Skeletal muscle tissue (tissue), 4 donors: Measurements from ENCODE around the gene ARAP1. TPM values are rescaled to one million over a fixed set of nuclear protein-coding genes. Genes with fewer than 3 reads are reported as not detected.

Source experiments
- H3K27ac ChIP-seq: one replicate; pipeline ENCODE4 v1.7.0; 2013; ENCODE audit warnings: mild to moderate bottlenecking, low read depth, low read length, inconsistent platforms
- H3K27me3 ChIP-seq, 3 donors: one replicate each; pipeline ENCODE4 v1.7.0; 2013; ENCODE audit warnings: low read length in 3 of 3; ENCODE audit not compliant: control insufficient read depth in 3 of 3, insufficient read depth in 3 of 3
- H3K36me3 ChIP-seq, 3 donors: one replicate each; pipeline ENCODE4 v1.7.0; 2013; ENCODE audit warnings: low read length in 3 of 3; ENCODE audit not compliant: control insufficient read depth in 3 of 3, insufficient read depth in 3 of 3
- H3K4me1 ChIP-seq, 3 donors: one replicate each; pipeline ENCODE4 v1.7.0; 2013; ENCODE audit warnings: low read length in 3 of 3, mild to moderate bottlenecking in 3 of 3; ENCODE audit not compliant: control insufficient read depth in 3 of 3, insufficient read depth in 3 of 3
- H3K4me3 ChIP-seq, 3 donors: one replicate each; pipeline ENCODE4 v1.7.0; 2013; ENCODE audit warnings: low read length in 3 of 3
- H3K9ac ChIP-seq, 3 donors: one replicate each; pipeline ENCODE4 v1.7.0; 2013; ENCODE audit warnings: low read length in 3 of 3, mild to moderate bottlenecking in 3 of 3, moderate library complexity in 2 of 3, low read depth in 1 of 3
- H3K9me3 ChIP-seq, 3 donors: one replicate each; pipeline ENCODE4 v1.7.0; 2013; ENCODE audit warnings: low read length in 3 of 3; ENCODE audit not compliant: control insufficient read depth in 3 of 3
- total RNA-seq: library from RNA; depleted of rRNA; stranded (reverse); fragments of >200 nt; gene quantifications from one replicate; pipeline ENCODE4 v1.2.3, GENCODE V29; 2014
- donor health status: Osteomylitis.

The ARAP1 gene
- total RNA-seq, 1 donor from 2014 or later: 98.6 TPM

GRCh38 chr11:72787216-72788104 is 35.3 kb upstream of the ARAP1 start:
- no peak overlapping the region for H3K27ac ChIP-seq
- peaks cover 14 to 23% (median 16%) of the 10 kb centered on the region in 3 donors for H3K4me1 ChIP-seq
- no peak overlapping the region for H3K4me3 ChIP-seq
- H3K27me3 ChIP-seq: no peaks in the 10 kb centered on the region
- H3K36me3 ChIP-seq: no peaks in the 10 kb centered on the region
- H3K9me3 ChIP-seq: no peaks in the 10 kb centered on the region
- H3K9ac ChIP-seq: no peak overlapping the region

- Histone ChIP-seq H3K9me3 (no peaks in the 10 kb centered on the region), H3K27ac (no peak overlapping the region), H3K27me3 (no peaks in the 10 kb centered on the region), H3K9ac (no peak overlapping the region), H3K4me3 (no peak overlapping the region), H3K36me3 (no peaks in the 10 kb centered on the region), H3K4me1 (peaks cover 20 to 28% (median 22%) of the 10 kb centered on the region in 3 donors)
These were observed 34.4 kb upstream of the ARAP1 start for GRCh38 chr11:72786305-72787215.

- H3K4me3 ChIP-seq: no peak overlapping the region
- H3K9me3 ChIP-seq: no peaks in the 10 kb centered on the region
- no peaks in the 10 kb centered on the region for H3K27me3 ChIP-seq
- H3K4me1 ChIP-seq: peaks cover 22 to 36% (median 25%) of the 10 kb centered on the region in 3 donors
- no peak overlapping the region for H3K9ac ChIP-seq
- H3K27ac ChIP-seq: no peak overlapping the region
- no peaks in the 10 kb centered on the region for H3K36me3 ChIP-seq
These were observed 32.5 kb upstream of the ARAP1 start for GRCh38 chr11:72784662-72785061.

- no peaks in the 10 kb centered on the region for H3K27me3 ChIP-seq
- H3K4me3 ChIP-seq: no peak overlapping the region
- H3K9ac ChIP-seq: no peak overlapping the region
- peaks cover 0 to 2% (median 0%) of the 10 kb centered on the region in 3 donors for H3K36me3 ChIP-seq
- H3K9me3 ChIP-seq: no peaks in the 10 kb centered on the region
- no peak overlapping the region for H3K27ac ChIP-seq
- peaks cover 15 to 34% (median 23%) of the 10 kb centered on the region in 3 donors for H3K4me1 ChIP-seq
These were observed 31.1 kb upstream of the ARAP1 start for GRCh38 chr11:72783144-72783905.

- H3K4me1 ChIP-seq: peaks cover 19 to 38% (median 28%) of the 10 kb centered on the region in 3 donors
- H3K4me3 ChIP-seq: peak overlapping the region; percentile 57 to 69 (median 67)
- no peaks in the 10 kb centered on the region for H3K9me3 ChIP-seq
- no peaks in the 10 kb centered on the region for H3K27me3 ChIP-seq
- H3K27ac ChIP-seq: no peak overlapping the region
- H3K36me3 ChIP-seq: peaks cover 0 to 2% (median 0%) of the 10 kb centered on the region in 3 donors
- H3K9ac ChIP-seq: peak overlapping the region in 1 of 3 donors; percentile 62
These were observed 30.1 kb upstream of the ARAP1 start for GRCh38 chr11:72782081-72782920.

GRCh38 chr11:72781313-72782080 is 29.3 kb upstream of the ARAP1 start:
- H3K27ac ChIP-seq: no peak overlapping the region
- H3K4me3 ChIP-seq: peak overlapping the region; percentile 57 to 69 (median 68)
- no peaks in the 10 kb centered on the region for H3K27me3 ChIP-seq
- H3K9me3 ChIP-seq: no peaks in the 10 kb centered on the region
- H3K36me3 ChIP-seq: peaks cover 0 to 2% (median 0%) of the 10 kb centered on the region in 3 donors
- peaks cover 26 to 46% (median 36%) of the 10 kb centered on the region in 3 donors for H3K4me1 ChIP-seq
- H3K9ac ChIP-seq: peak overlapping the region; percentile 43 to 73 (median 50)

GRCh38 chr11:72781063-72781312 is 28.8 kb upstream of the ARAP1 start:
- peaks cover 0 to 2% (median 0%) of the 10 kb centered on the region in 3 donors for H3K36me3 ChIP-seq
- no peaks in the 10 kb centered on the region for H3K9me3 ChIP-seq
- peak overlapping the region; percentile 55 to 68 (median 63) for H3K4me3 ChIP-seq
- H3K27me3 ChIP-seq: no peaks in the 10 kb centered on the region
- H3K9ac ChIP-seq: peak overlapping the region; percentile 43 to 73 (median 50)
- H3K4me1 ChIP-seq: peaks cover 26 to 51% (median 39%) of the 10 kb centered on the region in 3 donors
- H3K27ac ChIP-seq: no peak overlapping the region

- Histone ChIP-seq H3K9me3 (no peaks in the 10 kb centered on the region), H3K9ac (peak overlapping the region; percentile 43 to 73 (median 50)), H3K4me1 (peaks cover 26 to 53% (median 39%) of the 10 kb centered on the region in 3 donors), H3K27me3 (no peaks in the 10 kb centered on the region), H3K36me3 (peaks cover 0 to 2% (median 0%) of the 10 kb centered on the region in 3 donors), H3K4me3 (peak overlapping the region; percentile 55 to 68 (median 63)), H3K27ac (no peak overlapping the region)
These were observed 28.3 kb upstream of the ARAP1 start for GRCh38 chr11:72780296-72781062.
